HCT116 (cell line): ENCODE results near the gene RBM46. TPM values are rescaled to one million over a fixed set of nuclear protein-coding genes. Genes with fewer than 3 reads are reported as not detected.
A peak's percentile ranks its signal among the peaks of the same experiment; 100 is the strongest.

Experiments used
- ATAC-seq: fragments of 200-7000 bp; cut with Tn5 transposase; 2 replicates; pipeline ENCODE4 v1.9.1; 2020; ENCODE audit warnings: mild to moderate bottlenecking, moderate library complexity
- Bru-seq: library from RNA; stranded (reverse); fragments of 400-500 nt; gene quantifications from one replicate; lab custom pipeline; 2021; lab: Mats Ljungman, UMichigan
- BruChase-seq, 2 experiments: library from RNA; stranded (reverse); fragments of 400-500 nt; gene quantifications; one replicate each; lab custom pipeline; 2021; lab: Mats Ljungman, UMichigan
- BruUV-seq: library from RNA; stranded (reverse); fragments of 400-500 nt; replicated peaks from 2 replicates; lab custom pipeline; 2021; lab: Mats Ljungman, UMichigan
- CTCF ChIA-PET: fragments of 300-600 bp; sonication (Branson Sonifier 250); formaldehyde crosslinking; loops from one replicate; lab custom pipeline; 2021; ENCODE audit warnings: antibody characterized with exemption; lab: Charles Lee
- POLR2A ChIA-PET: fragments of 300-600, 350-600 bp; sonication (Branson Sonifier 250); formaldehyde crosslinking; loops from one replicate; lab custom pipeline; 2021; ENCODE audit warnings: antibody characterized with exemption; lab: Charles Lee
- RAD21 ChIA-PET, 2 experiments: fragments of 300-600 bp; sonication (Branson Sonifier 250); formaldehyde crosslinking; loops; one replicate each; lab custom pipeline; 2023; ENCODE audit warnings: low total read pairs in 2 of 2; ENCODE audit not compliant: uncharacterized antibody in 2 of 2, unreplicated experiment in 2 of 2, low non-redundant PET in 1 of 2; lab: Charles Lee
- DNase-seq: peaks from one replicate; pipeline ENCODE4 v3.0.0-alpha.2; 2010; ENCODE audit warnings: low read depth, low spot score
- H2AFZ ChIP-seq: fragments of 200-600 bp; shearing (Covaris generic), sonication (generic); 2 replicates; pipeline ENCODE4 v1.6.1; 2017; ENCODE audit warnings: low read depth, mixed run types, mixed read lengths, antibody characterized with exemption, low read length; ENCODE audit not compliant: poor library complexity, severe bottlenecking
- H3K27ac ChIP-seq: 2 replicates; pipeline ENCODE4 v1.5.1; 2012; ENCODE audit warnings: low read depth, low read length
- H3K27me3 ChIP-seq: fragments of 200-600 bp; sonication (generic); 2 replicates; pipeline ENCODE4 v1.6.1; 2016; ENCODE audit warnings: mixed run types, low read length, mixed read lengths; ENCODE audit not compliant: insufficient read depth
- H3K36me3 ChIP-seq, 2 experiments: fragments of 200-500 bp in 1 of 2; fragments of 200-600 bp in 1 of 2; sonication (Bioruptor generic) in 1 of 2; sonication (generic) in 1 of 2; 2 replicates each; pipeline versions ENCODE4 v1.5.1 to v1.6.1; 2014 to 2016; ENCODE audit warnings: low read length in 2 of 2, inconsistent platforms in 1 of 2, mixed read lengths in 1 of 2, mixed run types in 1 of 2; ENCODE audit not compliant: insufficient read depth in 2 of 2, control insufficient read depth in 1 of 2
- H3K4me1 ChIP-seq, 2 experiments: fragments of 200-600 bp in 1 of 2; sonication (generic) in 1 of 2; 2 replicates each; pipeline versions ENCODE4 v1.5.1 to v1.6.1; 2012 to 2017; ENCODE audit warnings: low read length in 2 of 2, inconsistent platforms in 1 of 2, mild to moderate bottlenecking in 1 of 2, mixed read lengths in 1 of 2, mixed run types in 1 of 2, moderate library complexity in 1 of 2; ENCODE audit not compliant: insufficient read depth in 2 of 2, control insufficient read depth in 1 of 2
- H3K4me2 ChIP-seq: fragments of 200-600 bp; sonication (generic); 2 replicates; pipeline ENCODE4 v1.6.1; 2017; ENCODE audit warnings: mixed run types, low read length, mixed read lengths
- H3K4me3 ChIP-seq, 2 experiments: fragments of 200-600 bp in 1 of 2; sonication (generic) in 1 of 2; replicated peaks in 1 of 2; 2 replicates each; pipeline ENCODE4 v1.5.1; 2011 to 2016; ENCODE audit warnings: low read length in 2 of 2, control low read depth in 1 of 2, low read depth in 1 of 2, mild to moderate bottlenecking in 1 of 2, mixed read lengths in 1 of 2, mixed run types in 1 of 2
- H3K79me2 ChIP-seq: fragments of 200-600 bp; sonication (generic); 2 replicates; pipeline ENCODE4 v1.6.1; 2017; ENCODE audit warnings: mild to moderate bottlenecking, mixed run types, low read length, moderate library complexity, mixed read lengths; ENCODE audit not compliant: insufficient read depth
- H3K9ac ChIP-seq: fragments of 200-600 bp; sonication (generic); 2 replicates; pipeline ENCODE4 v1.6.1; 2016; ENCODE audit warnings: low read length, mixed read lengths
- H3K9me2 ChIP-seq: fragments of 200-600 bp; sonication (generic), shearing (Covaris generic); 2 replicates; pipeline ENCODE4 v1.6.1; 2017; ENCODE audit warnings: mixed run types, mild to moderate bottlenecking, moderate library complexity; ENCODE audit not compliant: insufficient read depth
- H3K9me3 ChIP-seq, 2 experiments: fragments of 200-500 bp in 1 of 2; fragments of 200-600 bp in 1 of 2; sonication (Bioruptor generic) in 1 of 2; sonication (generic) in 1 of 2; 2 replicates each; pipeline ENCODE4 v1.6.1; 2014 to 2017; ENCODE audit warnings: low read length in 2 of 2, mixed read lengths in 2 of 2, inconsistent platforms in 1 of 2, low read depth in 1 of 2, mild to moderate bottlenecking in 1 of 2, mixed run types in 1 of 2, moderate library complexity in 1 of 2; ENCODE audit not compliant: control insufficient read depth in 1 of 2, insufficient read depth in 1 of 2
- H4K20me1 ChIP-seq: fragments of 200-600 bp; sonication (generic), shearing (Covaris generic); 2 replicates; pipeline ENCODE4 v1.6.1; 2017; ENCODE audit warnings: mixed run types, mild to moderate bottlenecking, moderate library complexity; ENCODE audit not compliant: insufficient read depth
- CBX3 ChIP-seq: IDR thresholded peaks from 2 replicates; pipeline ENCODE4 v1.6.1; 2012; ENCODE audit warnings: low read depth
- EGR1 ChIP-seq: IDR thresholded peaks from 2 replicates; pipeline ENCODE4 v1.6.1; 2012; ENCODE audit warnings: low read depth
- ELF1 ChIP-seq: IDR thresholded peaks from 2 replicates; pipeline ENCODE4 v1.6.1; 2012; ENCODE audit warnings: low read depth, borderline replicate concordance
- EZH2phosphoT487 ChIP-seq: fragments of 200-600 bp; IDR thresholded peaks from 2 replicates; pipeline ENCODE4 v1.6.1; 2018; ENCODE audit warnings: antibody characterized with exemption, borderline replicate concordance
- FOSL1 ChIP-seq: IDR thresholded peaks from 2 replicates; pipeline ENCODE4 v1.6.1; 2012; ENCODE audit warnings: low read depth
- POLR2AphosphoS5 ChIP-seq: IDR thresholded peaks from 2 replicates; pipeline ENCODE4 v1.6.1; 2011; ENCODE audit warnings: mild to moderate bottlenecking, low read depth, low read length, moderate library complexity
- RAD21 ChIP-seq: IDR thresholded peaks from 2 replicates; pipeline ENCODE4 v1.6.1; 2012; ENCODE audit warnings: low read depth, mild to moderate bottlenecking
- REST ChIP-seq: IDR thresholded peaks from 2 replicates; pipeline ENCODE4 v1.6.1; 2012; ENCODE audit warnings: low read depth
- ZFX ChIP-seq: fragments of 450-650 bp; IDR thresholded peaks from 2 replicates; pipeline ENCODE4 v1.6.1; 2017
- ZNF274 ChIP-seq: fragments of 200-500 bp; sonication (Bioruptor generic); IDR thresholded peaks from 2 replicates; pipeline ENCODE4 v1.6.1; 2014; ENCODE audit warnings: mild to moderate bottlenecking, low read depth, low read length, inconsistent platforms
- intact Hi-C: fragments of 100-400 bp; cut with micrococcal nuclease; formaldehyde crosslinking; loops from 2 replicates; pipeline ENCODE4 v1.10.0; 2022
- long read RNA-seq: library from polyadenylated mRNA; unstranded; transcript quantifications from one replicate; pipeline ENCODE4 v2.0.0, GENCODE V29; 2021; ENCODE audit not compliant: unreplicated experiment
- polyA plus RNA-seq: library from polyadenylated mRNA; unstranded; fragments of >200 nt; gene quantifications from 2 replicates; pipeline ENCODE4 v1.2.1, GENCODE V29; 2012; ENCODE audit warnings: missing spikeins
- total RNA-seq: library from RNA; stranded (reverse); gene quantifications from one replicate; pipeline ENCODE4 v1.2.1, GENCODE V29; 2021; ENCODE audit not compliant: unreplicated experiment
- TF ChIP-seq, protein P1 (sequence below): IDR thresholded peaks from 2 replicates; pipeline ENCODE4 v1.6.1; 2011; ENCODE audit warnings: mild to moderate bottlenecking, low read length, moderate library complexity; ENCODE audit not compliant: insufficient replicate concordance; ENCODE audit errors: extremely low read depth

The RBM46 gene
- total RNA-seq = 0.39 TPM
- polyA plus RNA-seq = 0.06 and 0.13 TPM in 2 replicates
- percentile 21 among the genes with signal in this experiment for Bru-seq, nascent RNA
- BruChase-seq, experiment 1, labeled RNA remaining after a 6-hour chase = percentile 32 among the genes with signal in this experiment
- BruChase-seq, experiment 2, labeled RNA remaining after a 2-hour chase = percentile 38 among the genes with signal in this experiment
- long read RNA-seq = 0 reads

DNA sequence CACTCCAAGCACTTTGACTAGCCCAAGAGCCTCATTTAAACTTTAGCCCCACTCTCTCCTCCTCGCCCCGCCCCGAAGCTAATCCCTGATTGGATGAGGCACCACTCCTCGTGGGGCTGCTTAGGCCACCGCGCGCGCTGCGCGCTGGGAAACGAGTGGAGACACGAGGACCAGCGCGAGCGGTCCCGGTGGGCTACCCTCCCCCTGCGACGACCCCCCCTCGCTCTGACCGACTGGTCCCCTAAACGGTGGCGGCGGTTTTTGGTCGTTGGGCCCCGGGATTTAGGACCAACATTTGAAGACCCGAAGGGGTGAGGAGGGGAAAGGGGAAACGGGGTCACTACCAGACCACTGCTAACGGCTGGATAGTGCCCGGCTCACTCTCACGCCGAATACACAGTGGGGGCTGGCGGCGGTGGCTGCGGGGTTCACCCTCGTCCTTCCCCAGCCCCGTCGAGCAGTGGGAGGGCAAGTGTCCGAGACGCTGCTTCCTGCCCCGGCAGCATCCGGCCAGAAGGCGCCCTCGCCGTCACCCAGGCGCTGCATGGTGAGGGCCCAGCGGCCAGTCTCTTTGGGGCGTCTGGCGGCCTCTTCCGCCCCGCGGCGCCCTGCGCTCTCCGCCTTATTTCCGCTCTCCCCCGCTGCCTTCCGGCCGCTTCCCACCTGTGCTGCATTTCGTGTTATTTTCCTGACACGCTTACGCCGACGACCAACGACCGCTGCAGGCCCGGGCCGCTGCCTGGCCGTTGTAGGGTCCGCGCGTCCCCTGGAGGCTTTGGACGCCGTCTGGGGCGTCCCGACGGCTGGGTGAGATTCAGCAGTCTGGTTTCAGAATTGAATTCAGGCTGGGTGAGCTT is at the start of gene RBM46:
Gene RBM46 (plus strand): TSS at position 147 of the 857 bp plus-strand sequence. CDS start 15,481 bp downstream, outside the sequence.
- H3K4me3 ChIP-seq = no peak within 1 kb of the TSS
- intact Hi-C loops = no loop called here
- no peak for DNase-seq
- H2AFZ ChIP-seq = no peak within 1 kb of the TSS
- no peak within 1 kb of the TSS for H3K4me2 ChIP-seq
- RAD21 ChIA-PET = no interaction called here
- no peak for ATAC-seq
- POLR2A ChIA-PET = no interaction called here
- BruUV-seq = no TSS peak
- H3K36me3 ChIP-seq = no peaks in the 10 kb centered on the region
- H3K79me2 ChIP-seq = no peaks in the 10 kb centered on the region
- H3K27me3 ChIP-seq = no peaks in the 10 kb centered on the region
- H3K27ac ChIP-seq = no peak within 1 kb of the TSS
- no peaks in the 10 kb centered on the region for H3K9me2 ChIP-seq
- no peaks in the 10 kb centered on the region for H3K9me3 ChIP-seq
- CTCF ChIA-PET = no interaction called here
- no peak within 1 kb of the TSS for H3K9ac ChIP-seq
- H3K4me1 ChIP-seq = no peaks in the 10 kb centered on the region
- TF ChIP-seq EZH2phosphoT487 (no peak), ZNF274 (no peak), ZFX (no peak), POLR2AphosphoS5 (no peak), CBX3 (no peak), ELF1 (no peak), RAD21 (no peak), FOSL1 (no peak), REST (no peak), EGR1 (no peak)
- TF ChIP-seq, protein P1, sequence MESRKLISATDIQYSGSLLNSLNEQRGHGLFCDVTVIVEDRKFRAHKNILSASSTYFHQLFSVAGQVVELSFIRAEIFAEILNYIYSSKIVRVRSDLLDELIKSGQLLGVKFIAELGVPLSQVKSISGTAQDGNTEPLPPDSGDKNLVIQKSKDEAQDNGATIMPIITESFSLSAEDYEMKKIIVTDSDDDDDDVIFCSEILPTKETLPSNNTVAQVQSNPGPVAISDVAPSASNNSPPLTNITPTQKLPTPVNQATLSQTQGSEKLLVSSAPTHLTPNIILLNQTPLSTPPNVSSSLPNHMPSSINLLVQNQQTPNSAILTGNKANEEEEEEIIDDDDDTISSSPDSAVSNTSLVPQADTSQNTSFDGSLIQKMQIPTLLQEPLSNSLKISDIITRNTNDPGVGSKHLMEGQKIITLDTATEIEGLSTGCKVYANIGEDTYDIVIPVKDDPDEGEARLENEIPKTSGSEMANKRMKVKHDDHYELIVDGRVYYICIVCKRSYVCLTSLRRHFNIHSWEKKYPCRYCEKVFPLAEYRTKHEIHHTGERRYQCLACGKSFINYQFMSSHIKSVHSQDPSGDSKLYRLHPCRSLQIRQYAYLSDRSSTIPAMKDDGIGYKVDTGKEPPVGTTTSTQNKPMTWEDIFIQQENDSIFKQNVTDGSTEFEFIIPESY = no peak
- H4K20me1 ChIP-seq = no peaks in the 10 kb centered on the region
